Right lobe of liver (tissue), 6 donors: ENCODE results near the gene CFAP119. TPM values are rescaled to one million over a fixed set of nuclear protein-coding genes. Genes with fewer than 3 reads are reported as not detected.

Experiments used
- ATAC-seq, 4 donors: fragments of 200-7000 bp; cut with Tn5 transposase; one replicate each; pipeline ENCODE4 v1.9.1; 2020; ENCODE audit warnings: mild to moderate bottlenecking in 4 of 4, moderate library complexity in 4 of 4
- DNase-seq, 3 donors: peaks; one replicate each; pipeline ENCODE4 v3.0.0-alpha.2; 2020
- H3K27ac ChIP-seq, 3 donors: fragments of 200-600 bp; one replicate each; pipeline ENCODE4 v1.8.0; 2022
- H3K27me3 ChIP-seq, 2 donors: fragments of 200-600 bp; one replicate each; pipeline ENCODE4 v1.8.0; 2022
- H3K36me3 ChIP-seq, 4 donors: fragments of 200-600 bp; sonication (generic) in 1 of 4; one replicate each; pipeline versions ENCODE4 v1.5.1 to v1.8.0; 2017 to 2022; ENCODE audit warnings: control low read depth in 1 of 4
- H3K4me1 ChIP-seq, 4 donors: fragments of 200-600 bp; sonication (generic) in 1 of 4; one replicate each; pipeline versions ENCODE4 v1.5.1 to v1.8.0; 2017 to 2022; ENCODE audit warnings: control low read depth in 1 of 4
- H3K4me3 ChIP-seq, 3 donors: fragments of 200-600 bp; one replicate each; pipeline ENCODE4 v1.8.0; 2022
- H3K9me3 ChIP-seq, 4 donors: fragments of 200-600 bp; sonication (generic) in 1 of 4; one replicate each; pipeline versions ENCODE4 v1.5.1 to v1.8.0; 2017 to 2022; ENCODE audit warnings: control low read depth in 1 of 4
- CTCF ChIP-seq, 4 donors: fragments of 200-600 bp in 3 of 4; fragments of 450-650 bp in 1 of 4; IDR thresholded peaks; one replicate each; pipeline versions ENCODE4 v1.5.1 to v1.8.0; 2016 to 2022; ENCODE audit warnings: antibody characterized with exemption in 4 of 4, mild to moderate bottlenecking in 2 of 4
- POLR2A ChIP-seq: fragments of 450-650 bp; IDR thresholded peaks from one replicate; pipeline ENCODE4 v1.6.1; 2017; ENCODE audit warnings: antibody characterized with exemption, mild to moderate bottlenecking
- WGBS: methylation state at CpG from one replicate; pipeline ENCODE4 v1.1.6; 2018; ENCODE audit warnings: low coverage, low lambda C conversion rate; ENCODE audit not compliant: insufficient coverage; ENCODE audit errors: missing lambda C conversion rate; 5-methylcytosine and 5-hydroxymethylcytosine counted together
- intact Hi-C, 2 donors: fragments of 100-400 bp; cut with DNase I; formaldehyde crosslinking; loops; one replicate each; pipeline versions ENCODE4 v1.11.2 to v1.14.1; 2022
- total RNA-seq, 6 experiments: library from RNA; depleted of rRNA in 2 of 6; stranded (reverse); fragments of >200 nt in 2 of 6; fragmentation: NEBNext Ultra II Directional in 3 of 6; extraction: Animal tissue kit (Norgen Biotek cat#: 25700) in 3 of 6; gene quantifications; one replicate each; pipeline versions ENCODE4 v1.1.0 to v1.2.4, GENCODE V29; 2016 to 2023
- donor health status: DM: no; HTN: yes; CAD: no.
- donor health status: DM: no; HTN: no; CAD: no.
- donor health status: DM: no; HTN: no; CAD: no.
- donor health status: DM: no; HTN: yes; CAD: no.
- donor health status: DM: no; HTN: yes; CAD: no.

The CFAP119 gene
- total RNA-seq, 6 experiments from 2014 or later, result 0.19 to 1.8 (median 0.29) TPM; not detected in 1

GRCh38 chr16:30782486-30783279, 20.8 kb upstream of the CFAP119 start:
- Histone ChIP-seq H3K36me3 (peaks cover 0 to 16% (median 2%) of the 10 kb centered on the region in 4 donors), H3K4me1 (peaks cover 0 to 6% (median 0%) of the 10 kb centered on the region in 4 donors), H3K9me3 (no peaks in the 10 kb centered on the region), H3K4me3 (no peak overlapping the region), H3K27me3 (no peaks in the 10 kb centered on the region), H3K27ac (no peak overlapping the region)
- no peak for TF ChIP-seq CTCF (IDR thresholded peaks at IDR 0.05)
- TF ChIP-seq POLR2A, result no peak
- no peak for ATAC-seq
- WGBS, result 100% methylated on average over 6 of the region's 63 CpGs
- no peak for DNase-seq
- intact Hi-C loops, result no loop called here

GRCh38 chr16:30780549-30780948, 18.7 kb upstream of the CFAP119 start:
- no peak for ATAC-seq
- TF ChIP-seq CTCF (IDR thresholded peaks at IDR 0.05) (no peak), POLR2A (no peak)
- no peak overlapping the region for H3K27ac ChIP-seq
- no peak for DNase-seq
- no CpG with 5 or more reads among the region's 4 CpGs for WGBS
- H3K4me1 ChIP-seq, result peaks cover 0 to 6% (median 0%) of the 10 kb centered on the region in 4 donors
- H3K27me3 ChIP-seq, result no peaks in the 10 kb centered on the region
- no peaks in the 10 kb centered on the region for H3K9me3 ChIP-seq
- H3K4me3 ChIP-seq, result no peak overlapping the region
- H3K36me3 ChIP-seq, result peaks cover 0 to 16% (median 2%) of the 10 kb centered on the region in 4 donors
- intact Hi-C loops, result no loop called here

- DNase-seq (no peak), ATAC-seq (no peak)
- intact Hi-C loops, result no loop called here
- no peaks in the 10 kb centered on the region for H3K9me3 ChIP-seq
- peaks cover 0 to 16% (median 2%) of the 10 kb centered on the region in 4 donors for H3K36me3 ChIP-seq
- no peaks in the 10 kb centered on the region for H3K27me3 ChIP-seq
- H3K27ac ChIP-seq, result no peak overlapping the region
- H3K4me3 ChIP-seq, result no peak overlapping the region
- H3K4me1 ChIP-seq, result peaks cover 0 to 6% (median under 1%) of the 10 kb centered on the region in 4 donors
- 83% methylated on average over 3 of the region's 3 CpGs for WGBS
- TF ChIP-seq POLR2A, result no peak
- no peak for TF ChIP-seq CTCF (IDR thresholded peaks at IDR 0.05)
Measured at GRCh38 chr16:30780021-30780420, 18.2 kb upstream of the CFAP119 start.

- DNase-seq (no peak), ATAC-seq (no peak)
- intact Hi-C loops, result no loop called here
- Histone ChIP-seq H3K36me3 (peaks cover 0 to 16% (median 2%) of the 10 kb centered on the region in 4 donors), H3K27me3 (no peaks in the 10 kb centered on the region), H3K4me1 (peaks cover 0 to 6% (median 3%) of the 10 kb centered on the region in 4 donors), H3K4me3 (no peak overlapping the region), H3K27ac (no peak overlapping the region), H3K9me3 (no peaks in the 10 kb centered on the region)
- 100% methylated on average over 1 of the region's 6 CpGs for WGBS
- TF ChIP-seq CTCF (IDR thresholded peaks at IDR 0.05) (no peak), POLR2A (no peak)
Measured at GRCh38 chr16:30779596-30779995, 17.7 kb upstream of the CFAP119 start.
